HepG2 (cell line): ENCODE data around the gene GEMIN2. TPM values are rescaled to one million over a fixed set of nuclear protein-coding genes. Genes with fewer than 3 reads are reported as not detected.
A peak's percentile ranks its signal among the peaks of the same experiment; 100 is the strongest.

Source experiments
- ATF4 ChIP-seq, 2 experiments: fragments of 450-650 bp in 1 of 2; sonication (generic) in 1 of 2; formaldehyde crosslinking; IDR thresholded peaks; 2 replicates each; pipeline versions ENCODE4 v1.5.0 to v1.8.0; 2020 to 2022; ENCODE audit warnings: mild to moderate bottlenecking in 1 of 2, missing genetic modification reagents in 1 of 2
- ATF7 ChIP-seq, 2 experiments: fragments of 450-650 bp in 1 of 2; sonication (generic) in 1 of 2; formaldehyde crosslinking in 1 of 2; IDR thresholded peaks; 2 replicates each; pipeline versions ENCODE4 v1.4.0 to v1.6.1; 2016 to 2020; ENCODE audit warnings: antibody characterized with exemption in 1 of 2, mild to moderate bottlenecking in 1 of 2, missing genetic modification reagents in 1 of 2
- EHMT2 ChIP-seq: fragments of 200-600 bp; sonication (generic); IDR thresholded peaks from 2 replicates; pipeline ENCODE4 v1.7.0; 2017; ENCODE audit warnings: antibody characterized with exemption, low read depth, low read length, borderline replicate concordance
- FOXO1 ChIP-seq: sonication (generic); formaldehyde crosslinking; IDR thresholded peaks from 2 replicates; pipeline ENCODE4 v1.4.0; 2020; ENCODE audit warnings: missing genetic modification reagents
- HES4 ChIP-seq: sonication (generic); formaldehyde crosslinking; IDR thresholded peaks from 2 replicates; pipeline ENCODE4 v1.9.0; 2021; ENCODE audit warnings: mild to moderate bottlenecking, missing genetic modification reagents, borderline replicate concordance
- KAT8 ChIP-seq: IDR thresholded peaks from 2 replicates; pipeline ENCODE4 v1.6.1; 2016; ENCODE audit warnings: missing genetic modification reagents, missing compliant biosample characterization
- MIER2 ChIP-seq: IDR thresholded peaks from 2 replicates; pipeline ENCODE4 v1.6.1; 2016; ENCODE audit warnings: missing biosample characterization, missing genetic modification reagents
- MTA3 ChIP-seq: sonication (generic); formaldehyde crosslinking; IDR thresholded peaks from 2 replicates; pipeline ENCODE4 v1.4.0; 2020; ENCODE audit warnings: missing genetic modification reagents
- NFKBIZ ChIP-seq: IDR thresholded peaks from 2 replicates; pipeline ENCODE4 v1.6.1; 2018; ENCODE audit warnings: missing genetic modification reagents, missing compliant biosample characterization
- PHF8 ChIP-seq: sonication (generic); formaldehyde crosslinking; IDR thresholded peaks from 2 replicates; pipeline ENCODE4 v1.5.0; 2020; ENCODE audit warnings: missing genetic modification reagents
- POLR2AphosphoS5 ChIP-seq: IDR thresholded peaks from 2 replicates; pipeline ENCODE4 v1.6.1; 2012; ENCODE audit warnings: low read depth, low read length
- PTBP1 ChIP-seq: fragments of 200-400 bp; formaldehyde crosslinking; IDR thresholded peaks from 2 replicates; pipeline ENCODE4 v1.6.1; 2018; ENCODE audit warnings: low read length, low read depth; ENCODE audit not compliant: poor library complexity, severe bottlenecking
- RBFOX2 ChIP-seq: fragments of 200-400 bp; formaldehyde crosslinking; IDR thresholded peaks from 2 replicates; pipeline ENCODE4 v1.6.1; 2017; ENCODE audit warnings: low read depth, mild to moderate bottlenecking, low read length
- SRY ChIP-seq: sonication (generic); formaldehyde crosslinking; IDR thresholded peaks from 2 replicates; pipeline ENCODE4 v1.8.0; 2022; ENCODE audit warnings: mild to moderate bottlenecking, missing genetic modification reagents
- TOPORS ChIP-seq: sonication (generic); formaldehyde crosslinking; IDR thresholded peaks from 2 replicates; pipeline ENCODE4 v1.8.0; 2023; ENCODE audit warnings: mild to moderate bottlenecking, missing genetic modification reagents
- ZBTB10 ChIP-seq: sonication (generic); formaldehyde crosslinking; IDR thresholded peaks from 2 replicates; pipeline ENCODE4 v1.4.0; 2020; ENCODE audit warnings: missing genetic modification reagents, borderline replicate concordance
- ZNF207 ChIP-seq: fragments of 450-650 bp; IDR thresholded peaks from 2 replicates; pipeline ENCODE4 v1.6.1; 2016; ENCODE audit warnings: antibody characterized with exemption, borderline replicate concordance
- ZNF354B ChIP-seq: sonication (generic); formaldehyde crosslinking; IDR thresholded peaks from 2 replicates; pipeline ENCODE4 v1.8.0; 2022; ENCODE audit warnings: mild to moderate bottlenecking, missing genetic modification reagents
- ZNF543 ChIP-seq: sonication (generic); formaldehyde crosslinking; IDR thresholded peaks from 2 replicates; pipeline ENCODE4 v1.4.0; 2020; ENCODE audit warnings: mild to moderate bottlenecking, missing genetic modification reagents
- ZNF556 ChIP-seq: sonication (generic); formaldehyde crosslinking; IDR thresholded peaks from 2 replicates; pipeline ENCODE4 v1.4.0; 2020; ENCODE audit warnings: mild to moderate bottlenecking, missing genetic modification reagents, borderline replicate concordance
- ZNF557 ChIP-seq: sonication (generic); formaldehyde crosslinking; IDR thresholded peaks from 2 replicates; pipeline ENCODE4 v1.4.0; 2020; ENCODE audit warnings: missing genetic modification reagents
- polyA plus RNA-seq, 8 experiments: library from polyadenylated mRNA; depleted of rRNA in 3 of 8; stranded (reverse) in 7 of 8; unstranded in 1 of 8; fragments of >200 nt; fragmentation: Illumina TruSeq in 4 of 8; extraction: Trizol in 4 of 8; gene quantifications; 2 replicates each; pipeline versions ENCODE4 v1.2.1 to v1.2.3, GENCODE V29; 2011 to 2016; ENCODE audit warnings: low read depth in 4 of 8, missing spikeins in 1 of 8, mixed read lengths in 1 of 8; ENCODE audit not compliant: insufficient read depth in 1 of 8
- total RNA-seq, 5 experiments: library from RNA; depleted of rRNA; stranded (reverse); fragments of >200 nt; fragmentation: Illumina TruSeq; extraction: Trizol; gene quantifications; 2 replicates each; pipeline ENCODE4 v1.2.3, GENCODE V29; 2016; ENCODE audit warnings: low read depth in 1 of 5
- TF ChIP-seq, protein P1 (sequence below): sonication (generic); formaldehyde crosslinking; IDR thresholded peaks from 2 replicates; pipeline ENCODE4 v1.4.0; 2020; ENCODE audit warnings: missing genetic modification reagents, borderline replicate concordance
- TF ChIP-seq, protein P2 (sequence below): sonication (generic); formaldehyde crosslinking; IDR thresholded peaks from 2 replicates; pipeline ENCODE4 v1.5.0; 2020; ENCODE audit warnings: missing genetic modification reagents

GEMIN2 gene
- total and polyA plus RNA-seq, 2 of the 13 experiments (the other 11 are each of a cell fraction or from before 2014, with no cell fraction given) = 54.8 to 110 TPM

DNA sequence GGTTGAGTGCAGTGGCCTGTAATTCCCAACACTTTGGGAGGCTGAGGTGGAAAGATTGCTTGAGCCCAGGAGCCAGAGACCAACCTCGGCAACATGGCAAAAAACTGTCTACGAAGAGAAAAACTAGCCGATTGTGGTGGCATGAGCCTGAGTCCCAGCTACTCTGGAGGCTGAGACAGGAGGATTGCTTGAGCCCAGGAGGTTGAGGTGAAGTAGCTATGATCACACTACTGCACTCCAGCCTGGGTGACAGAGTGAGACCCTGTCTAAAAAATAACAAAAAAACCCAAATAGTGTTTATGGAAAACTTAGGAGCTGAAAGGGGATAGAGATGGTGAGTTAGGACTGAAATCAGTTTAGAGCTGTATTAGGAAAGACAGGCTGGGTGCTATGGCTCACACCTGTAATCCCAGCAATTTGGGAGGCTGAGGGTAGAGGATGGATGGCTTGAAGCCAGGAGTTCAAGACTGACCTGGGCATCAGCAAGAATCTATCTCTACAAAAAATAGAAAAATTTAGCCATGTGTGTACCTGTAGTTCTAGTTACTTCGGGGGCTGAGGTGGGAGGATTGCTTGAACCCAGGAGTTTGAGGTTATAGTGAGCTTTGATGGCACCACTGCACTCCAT is 70.6 kb downstream of the GEMIN2 start (continued):
- TF ChIP-seq ZBTB10 = no peak
- TF ChIP-seq, protein P1, sequence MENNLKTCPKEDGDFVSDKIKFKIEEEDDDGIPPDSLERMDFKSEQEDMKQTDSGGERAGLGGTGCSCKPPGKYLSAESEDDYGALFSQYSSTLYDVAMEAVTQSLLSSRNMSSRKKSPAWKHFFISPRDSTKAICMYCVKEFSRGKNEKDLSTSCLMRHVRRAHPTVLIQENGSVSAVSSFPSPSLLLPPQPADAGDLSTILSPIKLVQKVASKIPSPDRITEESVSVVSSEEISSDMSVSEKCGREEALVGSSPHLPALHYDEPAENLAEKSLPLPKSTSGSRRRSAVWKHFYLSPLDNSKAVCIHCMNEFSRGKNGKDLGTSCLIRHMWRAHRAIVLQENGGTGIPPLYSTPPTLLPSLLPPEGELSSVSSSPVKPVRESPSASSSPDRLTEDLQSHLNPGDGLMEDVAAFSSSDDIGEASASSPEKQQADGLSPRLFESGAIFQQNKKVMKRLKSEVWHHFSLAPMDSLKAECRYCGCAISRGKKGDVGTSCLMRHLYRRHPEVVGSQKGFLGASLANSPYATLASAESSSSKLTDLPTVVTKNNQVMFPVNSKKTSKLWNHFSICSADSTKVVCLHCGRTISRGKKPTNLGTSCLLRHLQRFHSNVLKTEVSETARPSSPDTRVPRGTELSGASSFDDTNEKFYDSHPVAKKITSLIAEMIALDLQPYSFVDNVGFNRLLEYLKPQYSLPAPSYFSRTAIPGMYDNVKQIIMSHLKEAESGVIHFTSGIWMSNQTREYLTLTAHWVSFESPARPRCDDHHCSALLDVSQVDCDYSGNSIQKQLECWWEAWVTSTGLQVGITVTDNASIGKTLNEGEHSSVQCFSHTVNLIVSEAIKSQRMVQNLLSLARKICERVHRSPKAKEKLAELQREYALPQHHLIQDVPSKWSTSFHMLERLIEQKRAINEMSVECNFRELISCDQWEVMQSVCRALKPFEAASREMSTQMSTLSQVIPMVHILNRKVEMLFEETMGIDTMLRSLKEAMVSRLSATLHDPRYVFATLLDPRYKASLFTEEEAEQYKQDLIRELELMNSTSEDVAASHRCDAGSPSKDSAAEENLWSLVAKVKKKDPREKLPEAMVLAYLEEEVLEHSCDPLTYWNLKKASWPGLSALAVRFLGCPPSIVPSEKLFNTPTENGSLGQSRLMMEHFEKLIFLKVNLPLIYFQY (CRISPR knock-in tag) = no peak
- 0 out of 2 replicates have a peak, but pooled peaks have one; percentile 24 for TF ChIP-seq NFKBIZ
- peak; percentile 21 for TF ChIP-seq PTBP1
- no peak for TF ChIP-seq FOXO1 (CRISPR knock-in tag)
- no peak for TF ChIP-seq KAT8
- TF ChIP-seq HES4 = no peak
- TF ChIP-seq MIER2 (CRISPR knock-in tag) = peak; percentile 13; the same call in 1 of the 2 replicates
- no peak for TF ChIP-seq ATF7 (IDR thresholded peaks at IDR 0.05)
- no peak for TF ChIP-seq ATF7 (CRISPR knock-in tag; IDR thresholded peaks at IDR 0.05)
- TF ChIP-seq ATF4 (CRISPR knock-in tag; IDR thresholded peaks at IDR 0.05) = peak in 1 of 2 experiments; percentile 22; a peak in 1 of 4 replicates
- no peak for TF ChIP-seq MTA3
- TF ChIP-seq SRY = no peak
- peak; percentile 17; the same call in 1 of the 2 replicates for TF ChIP-seq PHF8
- no peak for TF ChIP-seq RBFOX2
- TF ChIP-seq TOPORS (CRISPR knock-in tag) = no peak
- TF ChIP-seq ZNF207 = no peak
- TF ChIP-seq, protein P2, sequence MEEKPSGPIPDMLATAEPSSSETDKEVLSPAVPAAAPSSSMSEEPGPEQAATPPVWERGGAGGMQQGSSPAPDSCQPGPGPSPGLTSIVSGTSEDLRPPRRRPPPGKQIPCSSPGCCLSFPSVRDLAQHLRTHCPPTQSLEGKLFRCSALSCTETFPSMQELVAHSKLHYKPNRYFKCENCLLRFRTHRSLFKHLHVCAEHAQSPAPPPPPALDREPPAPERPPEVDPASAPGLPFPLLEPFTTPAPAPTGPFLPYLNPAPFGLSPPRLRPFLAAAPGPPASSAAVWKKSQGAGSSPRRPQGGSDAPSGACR (CRISPR knock-in tag) = 0 out of 2 replicates have a peak, but pooled peaks have one; percentile 34
- no peak for TF ChIP-seq EHMT2
- TF ChIP-seq ZNF354B = no peak
- TF ChIP-seq POLR2AphosphoS5 = 0 out of 2 replicates have a peak, but pooled peaks have one; percentile 29
- TF ChIP-seq ZNF556 (CRISPR knock-in tag) = no peak
- no peak for TF ChIP-seq ZNF543 (CRISPR knock-in tag)
- TF ChIP-seq ZNF557 (CRISPR knock-in tag) = no peak
